K562 (cell line): ENCODE results near the gene ZDHHC8. TPM values are rescaled to one million over a fixed set of nuclear protein-coding genes. Genes with fewer than 3 reads are reported as not detected.

Experiments used
- ESRRB ChIP-seq: fragments of 250-450 bp; sonication (Bioruptor Pico); IDR thresholded peaks from 2 replicates; pipeline ENCODE4 v1.5.0; 2020; ENCODE audit warnings: mild to moderate bottlenecking, moderate library complexity, borderline replicate concordance
- GTF2A2 ChIP-seq: IDR thresholded peaks from 2 replicates; pipeline ENCODE4 v1.6.1; 2016; ENCODE audit warnings: mild to moderate bottlenecking, missing genetic modification characterization, missing compliant biosample characterization
- IFI16 ChIP-seq: fragments of 250-450 bp; sonication (Bioruptor Pico); IDR thresholded peaks from 2 replicates; pipeline ENCODE4 v2.1.2; 2022; ENCODE audit warnings: mild to moderate bottlenecking, inconsistent platforms
- KAT8 ChIP-seq: fragments of 450-650 bp; IDR thresholded peaks from 2 replicates; pipeline ENCODE4 v1.6.1; 2016; ENCODE audit warnings: low read depth, mild to moderate bottlenecking
- L3MBTL2 ChIP-seq: fragments of 450-650 bp; IDR thresholded peaks from 2 replicates; pipeline ENCODE4 v1.6.1; 2016; ENCODE audit warnings: mild to moderate bottlenecking, moderate library complexity
- MAFF ChIP-seq: IDR thresholded peaks from 2 replicates; pipeline ENCODE4 v1.6.1; 2012; ENCODE audit warnings: low read length, improper control_type of control experiment
- MEIS2 ChIP-seq: fragments of 450-650 bp; IDR thresholded peaks from 2 replicates; pipeline ENCODE4 v1.6.1; 2014; ENCODE audit warnings: mild to moderate bottlenecking; ENCODE audit not compliant: partially characterized antibody
- NR1H2 ChIP-seq: sonication (generic); formaldehyde crosslinking; IDR thresholded peaks from 2 replicates; pipeline ENCODE4 v1.4.0; 2020; ENCODE audit warnings: mild to moderate bottlenecking, missing genetic modification reagents
- POLR2G ChIP-seq: fragments of 200-400 bp; formaldehyde crosslinking; IDR thresholded peaks from 2 replicates; pipeline ENCODE4 v1.6.1; 2017; ENCODE audit warnings: low read depth, mild to moderate bottlenecking, antibody characterized with exemption, low read length, moderate library complexity
- PPARD ChIP-seq: fragments of 250-450 bp; sonication (Bioruptor Pico); IDR thresholded peaks from 2 replicates; pipeline ENCODE4 v1.8.0; 2022; ENCODE audit warnings: inconsistent platforms, mild to moderate bottlenecking, moderate library complexity
- PRMT5 ChIP-seq: sonication (generic); formaldehyde crosslinking; IDR thresholded peaks from 2 replicates; pipeline ENCODE4 v1.5.0; 2020; ENCODE audit warnings: missing genetic modification reagents
- RBBP5 ChIP-seq: fragments of 200-600 bp; sonication (generic); IDR thresholded peaks from 2 replicates; pipeline ENCODE4 v1.6.1; 2012; ENCODE audit warnings: borderline replicate concordance, mild to moderate bottlenecking, low read length, control low read depth, inconsistent platforms; ENCODE audit not compliant: insufficient read depth, poor library complexity, severe bottlenecking
- SNIP1 ChIP-seq: fragments of 450-650 bp; IDR thresholded peaks from 2 replicates; pipeline ENCODE4 v1.7.1; 2017; ENCODE audit warnings: low read depth, mild to moderate bottlenecking
- SOX6 ChIP-seq: fragments of 450-650 bp; IDR thresholded peaks from 2 replicates; pipeline ENCODE4 v1.6.1; 2014; ENCODE audit warnings: mild to moderate bottlenecking
- TCF7 ChIP-seq: sonication (generic); IDR thresholded peaks from 2 replicates; pipeline ENCODE4 v1.6.1; 2016; ENCODE audit warnings: antibody characterized with exemption, borderline replicate concordance
- ZBTB33 ChIP-seq: sonication (generic); formaldehyde crosslinking; IDR thresholded peaks from 2 replicates; pipeline ENCODE4 v1.8.1; 2023; ENCODE audit warnings: mild to moderate bottlenecking, missing genetic modification reagents
- ZBTB5 ChIP-seq: fragments of 450-650 bp; IDR thresholded peaks from 2 replicates; pipeline ENCODE4 v1.6.1; 2017; ENCODE audit warnings: antibody characterized with exemption
- ZNF12 ChIP-seq: sonication (generic); formaldehyde crosslinking; IDR thresholded peaks from 2 replicates; pipeline ENCODE4 v1.4.0; 2020; ENCODE audit warnings: mild to moderate bottlenecking, missing genetic modification reagents
- ZNF124 ChIP-seq: sonication (generic); formaldehyde crosslinking; IDR thresholded peaks from 2 replicates; pipeline ENCODE4 v1.8.1; 2022; ENCODE audit warnings: missing genetic modification reagents
- ZNF133 ChIP-seq: fragments of 250-450 bp; sonication (Bioruptor Pico); IDR thresholded peaks from 2 replicates; pipeline ENCODE4 v1.4.0; 2020; ENCODE audit warnings: mild to moderate bottlenecking
- ZNF347 ChIP-seq: fragments of 450-650 bp; formaldehyde crosslinking; IDR thresholded peaks from 2 replicates; pipeline ENCODE4 v1.4.0; 2020; ENCODE audit warnings: low read depth, mild to moderate bottlenecking, moderate library complexity
- ZZZ3 ChIP-seq: fragments of 450-650 bp; IDR thresholded peaks from 2 replicates; pipeline ENCODE4 v1.6.1; 2016; ENCODE audit warnings: antibody characterized with exemption, mild to moderate bottlenecking, moderate library complexity
- polyA plus RNA-seq, 8 experiments: library from polyadenylated mRNA; depleted of rRNA in 4 of 8; stranded (reverse) in 5 of 8; unstranded in 3 of 8; fragments of >200 nt; fragmentation: Nextera tagmentation in 2 of 8; fragmentation: Illumina TruSeq in 1 of 8; extraction: Ambion mirVana in 2 of 8; extraction: Trizol in 1 of 8; gene quantifications; 2 replicates each; pipeline versions ENCODE4 v1.2.1 to v1.2.3, GENCODE V29; 2011 to 2014; ENCODE audit warnings: inconsistent platforms in 1 of 8, missing spikeins in 1 of 8
- total RNA-seq, 7 experiments: library from RNA; depleted of rRNA in 6 of 7; stranded (reverse); fragments of >200 nt in 6 of 7; fragmentation: Illumina TruSeq in 2 of 7; extraction: Trizol in 2 of 7; gene quantifications; 2 replicates each; pipeline versions ENCODE4 v1.2.1 to v1.2.3, GENCODE V29; 2011 to 2021; ENCODE audit warnings: low replicate concordance in 1 of 7
- TF ChIP-seq, protein P1 (sequence below): fragments of 250-450 bp; sonication (Bioruptor Pico); IDR thresholded peaks from 2 replicates; pipeline ENCODE4 v1.5.0; 2020; ENCODE audit warnings: mild to moderate bottlenecking
- TF ChIP-seq, protein P2 (sequence below): conservative IDR thresholded peaks from 2 replicates; pipeline ENCODE4 v1.6.1; 2011; ENCODE audit warnings: low read depth, mild to moderate bottlenecking, low read length; ENCODE audit not compliant: control insufficient read depth

The ZDHHC8 gene
- total and polyA plus RNA-seq, 9 of the 15 experiments (the other 6 are each of a cell fraction or from before 2014, with no cell fraction given): 0.04 to 109 (median 16.4) TPM

- TF ChIP-seq, protein P1, sequence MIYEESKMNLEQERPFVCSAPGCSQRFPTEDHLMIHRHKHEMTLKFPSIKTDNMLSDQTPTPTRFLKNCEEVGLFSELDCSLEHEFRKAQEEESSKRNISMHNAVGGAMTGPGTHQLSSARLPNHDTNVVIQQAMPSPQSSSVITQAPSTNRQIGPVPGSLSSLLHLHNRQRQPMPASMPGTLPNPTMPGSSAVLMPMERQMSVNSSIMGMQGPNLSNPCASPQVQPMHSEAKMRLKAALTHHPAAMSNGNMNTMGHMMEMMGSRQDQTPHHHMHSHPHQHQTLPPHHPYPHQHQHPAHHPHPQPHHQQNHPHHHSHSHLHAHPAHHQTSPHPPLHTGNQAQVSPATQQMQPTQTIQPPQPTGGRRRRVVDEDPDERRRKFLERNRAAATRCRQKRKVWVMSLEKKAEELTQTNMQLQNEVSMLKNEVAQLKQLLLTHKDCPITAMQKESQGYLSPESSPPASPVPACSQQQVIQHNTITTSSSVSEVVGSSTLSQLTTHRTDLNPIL (CRISPR knock-in tag): no peak
- no peak for TF ChIP-seq POLR2G
- TF ChIP-seq ZNF12 (CRISPR knock-in tag): no peak
- no peak for TF ChIP-seq ZBTB5
- TF ChIP-seq IFI16 (CRISPR knock-in tag): no peak
- TF ChIP-seq TCF7: no peak
- no peak for TF ChIP-seq ZNF347 (CRISPR knock-in tag)
- TF ChIP-seq ZNF124 (CRISPR knock-in tag): 0 out of 2 replicates have a peak, but pooled peaks have one; percentile 40
- no peak for TF ChIP-seq ZBTB33 (CRISPR knock-in tag)
- TF ChIP-seq ESRRB (CRISPR knock-in tag): no peak
- no peak for TF ChIP-seq SOX6
- TF ChIP-seq NR1H2 (CRISPR knock-in tag): no peak
- TF ChIP-seq KAT8: no peak
- TF ChIP-seq GTF2A2: no peak
- TF ChIP-seq L3MBTL2: no peak
- TF ChIP-seq, protein P2, sequence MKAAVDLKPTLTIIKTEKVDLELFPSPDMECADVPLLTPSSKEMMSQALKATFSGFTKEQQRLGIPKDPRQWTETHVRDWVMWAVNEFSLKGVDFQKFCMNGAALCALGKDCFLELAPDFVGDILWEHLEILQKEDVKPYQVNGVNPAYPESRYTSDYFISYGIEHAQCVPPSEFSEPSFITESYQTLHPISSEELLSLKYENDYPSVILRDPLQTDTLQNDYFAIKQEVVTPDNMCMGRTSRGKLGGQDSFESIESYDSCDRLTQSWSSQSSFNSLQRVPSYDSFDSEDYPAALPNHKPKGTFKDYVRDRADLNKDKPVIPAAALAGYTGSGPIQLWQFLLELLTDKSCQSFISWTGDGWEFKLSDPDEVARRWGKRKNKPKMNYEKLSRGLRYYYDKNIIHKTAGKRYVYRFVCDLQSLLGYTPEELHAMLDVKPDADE: no peak; the same call in 1 of the 2 replicates
- TF ChIP-seq ZNF133 (CRISPR knock-in tag): no peak
- TF ChIP-seq PRMT5 (CRISPR knock-in tag): 0 out of 2 replicates have a peak, but pooled peaks have one; percentile 32
- TF ChIP-seq MEIS2: peak; percentile 72
- peak; percentile 33 for TF ChIP-seq RBBP5
- no peak for TF ChIP-seq SNIP1
- TF ChIP-seq ZZZ3: no peak
- no peak for TF ChIP-seq PPARD (CRISPR knock-in tag)
- no peak for TF ChIP-seq MAFF
Observed at GRCh38 chr22:20184501-20185165, 53.0 kb downstream of the ZDHHC8 start (continued).
